Femur (tissue), 1 donor: ENCODE results near the gene ARSG.
A peak's percentile ranks its signal among the peaks of the same experiment; 100 is the strongest.
"Not testable (repeated sequence)": the region's sequence is repeated elsewhere in the genome, so short reads cannot be mapped to it uniquely, and the experiment has no call there.

ENCODE experiments used
- DNase-seq: peaks from one replicate; pipeline ENCODE4 v3.0.0-alpha.2; 2017

The ARSG gene

GRCh38 chr17:68341482-68341881 is 50.2 kb downstream of the ARSG start:
- no peak for DNase-seq

GRCh38 chr17:68343976-68344375 is 52.7 kb downstream of the ARSG start:
- DNase-seq = no peak

GRCh38 chr17:68344701-68345136 is 53.4 kb downstream of the ARSG start:
- DNase-seq = no peak

DNA sequence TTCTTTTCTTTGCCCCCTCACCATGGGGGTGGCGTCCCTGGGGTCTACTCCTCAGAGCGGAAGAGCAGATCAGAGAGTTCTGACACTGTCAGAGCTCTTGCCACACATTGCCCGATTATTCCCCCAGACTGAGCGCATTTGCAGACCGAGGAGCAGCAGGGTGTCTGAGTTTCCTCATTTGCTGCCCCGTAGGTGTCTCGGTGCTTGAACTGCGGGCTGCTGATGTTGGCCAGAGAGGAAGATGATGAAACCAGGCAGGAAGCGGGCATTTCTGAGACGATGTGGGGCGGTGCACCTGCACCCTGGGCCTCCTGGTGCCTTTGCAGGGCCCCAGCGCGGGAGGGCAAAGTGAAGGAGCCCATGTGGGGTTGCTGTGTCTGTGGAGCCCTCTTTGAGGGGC is 55.2 kb downstream of the ARSG start:
- peak; percentile 61 for DNase-seq

DNA sequence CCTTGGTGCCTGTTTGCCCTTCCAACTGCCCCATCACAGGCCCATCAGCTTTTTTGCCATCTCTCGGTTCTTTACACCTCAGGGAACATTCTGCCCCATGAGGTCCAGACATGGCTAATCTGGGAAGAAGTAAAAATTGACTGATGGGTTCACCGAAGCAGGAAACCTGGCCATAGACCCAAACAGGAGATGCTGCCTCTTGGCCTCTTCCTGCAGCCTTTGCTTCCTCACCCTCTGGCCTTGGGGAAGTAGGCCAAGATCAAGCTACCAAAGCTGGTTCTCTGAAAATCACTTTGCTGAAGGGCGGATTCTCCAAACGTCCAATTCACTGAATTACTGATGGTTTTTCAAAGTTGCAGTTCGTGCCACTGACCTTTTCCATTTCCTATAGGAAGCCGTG is 56.1 kb downstream of the ARSG start:
- no peak for DNase-seq

DNA sequence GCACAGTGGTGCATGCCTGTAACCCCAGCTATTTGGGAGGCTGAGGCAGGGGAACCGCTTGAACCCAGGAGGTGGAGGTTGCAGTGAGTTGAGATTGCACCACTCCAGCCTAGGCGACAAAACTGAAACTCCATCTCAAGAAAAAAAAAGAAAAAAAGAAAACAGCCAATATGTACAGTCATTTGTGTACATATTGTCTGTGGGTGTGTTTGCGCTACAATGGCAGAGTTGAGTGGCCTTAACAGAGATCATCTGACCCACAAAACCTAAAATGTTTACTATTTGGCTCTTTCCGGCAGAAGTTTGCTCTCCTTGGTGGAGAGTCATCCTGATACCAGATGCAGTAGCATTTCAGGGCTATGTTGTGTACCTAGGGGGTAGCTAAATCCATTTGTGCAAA is 57.9 kb downstream of the ARSG start:
- DNase-seq = no peak

- DNase-seq = no peak
Measured at GRCh38 chr17:68351395-68351794, 60.1 kb downstream of the ARSG start.

DNA sequence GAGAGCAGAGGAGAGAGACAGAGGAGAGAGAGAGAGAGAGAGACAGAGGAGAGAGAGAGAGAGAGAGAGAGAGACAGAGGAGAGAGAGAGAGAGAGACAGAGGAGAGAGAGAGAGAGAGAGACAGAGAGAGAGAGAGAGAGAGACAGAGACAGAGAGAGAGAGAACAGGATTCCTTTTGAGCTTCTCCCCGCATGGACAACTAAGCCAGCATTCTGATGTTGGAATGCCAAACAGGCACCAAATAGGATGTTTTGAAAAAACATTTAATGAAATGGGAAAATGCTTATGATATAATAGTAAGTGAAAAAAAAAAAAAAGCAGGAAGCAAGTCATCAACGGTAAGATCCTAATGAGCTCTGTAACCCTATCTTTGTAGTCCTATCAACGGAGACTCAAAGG is 60.7 kb downstream of the ARSG start:
- no peak for DNase-seq

- not testable (repeated sequence) for DNase-seq
Measured at GRCh38 chr17:68352671-68353070, 61.4 kb downstream of the ARSG start.

GRCh38 chr17:68353111-68353521 is 61.8 kb downstream of the ARSG start:
- DNase-seq = no peak

DNA sequence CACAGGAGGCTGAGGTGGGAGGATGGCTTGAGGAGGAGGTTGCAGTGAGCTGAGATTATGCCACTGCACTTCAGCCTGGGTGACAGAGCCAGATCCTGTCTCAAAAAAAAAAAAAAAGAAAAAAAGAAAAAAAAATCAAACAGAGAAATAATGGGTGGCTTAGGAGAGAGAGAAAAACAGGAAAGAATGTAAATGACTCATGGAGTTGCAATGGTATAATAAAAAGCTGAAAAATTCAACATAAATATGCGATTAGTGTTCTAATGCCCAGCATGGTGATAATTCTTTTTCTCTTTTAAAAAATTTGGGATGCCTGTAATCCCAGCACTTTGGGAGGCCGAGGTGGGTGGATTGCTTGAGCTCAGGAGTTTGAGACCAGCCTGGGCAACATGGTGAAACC is 63.0 kb downstream of the ARSG start:
- not testable (repeated sequence) for DNase-seq

DNA sequence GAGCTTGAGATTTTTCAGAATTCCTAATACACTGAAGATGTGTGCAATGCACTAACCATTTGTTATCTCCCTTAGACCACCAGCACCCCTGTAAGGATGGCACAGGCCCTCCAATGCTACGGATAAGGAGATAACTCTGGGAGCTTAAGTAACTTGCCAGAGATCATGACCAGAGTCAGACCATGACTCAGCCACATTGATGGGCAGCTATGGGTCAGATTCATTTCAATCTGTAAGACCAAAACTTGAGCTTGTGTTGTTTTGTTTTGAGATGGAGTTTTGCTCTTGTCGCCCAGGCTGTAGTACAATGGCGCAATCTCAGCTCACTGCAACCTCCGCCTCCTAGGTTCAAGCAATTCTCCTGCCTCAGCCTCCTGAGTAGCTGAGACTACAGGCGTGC is 63.8 kb downstream of the ARSG start:
- not testable (repeated sequence) for DNase-seq

DNA sequence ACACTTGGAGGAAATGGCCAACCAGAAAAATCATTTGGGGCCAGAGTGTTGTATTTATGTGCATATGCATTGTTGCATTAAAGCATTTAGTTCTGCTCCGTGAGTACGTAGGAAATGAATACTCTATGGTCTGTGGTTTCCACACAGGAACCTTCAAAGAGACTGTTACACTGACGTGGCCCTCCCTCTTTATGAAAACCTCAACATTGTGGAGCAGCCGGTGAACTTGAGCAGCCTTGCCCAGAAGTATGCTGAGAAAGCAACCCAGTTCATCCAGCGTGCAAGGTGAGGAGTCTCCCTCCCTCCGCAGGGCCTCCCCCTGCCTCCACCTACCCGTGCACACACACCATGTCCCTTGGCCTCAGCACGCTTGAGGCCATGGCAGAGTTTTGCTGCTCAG is 65.2 kb downstream of the ARSG start:
- no peak for DNase-seq

- DNase-seq = no peak
Measured at GRCh38 chr17:68356949-68357455, 65.7 kb downstream of the ARSG start.

DNA sequence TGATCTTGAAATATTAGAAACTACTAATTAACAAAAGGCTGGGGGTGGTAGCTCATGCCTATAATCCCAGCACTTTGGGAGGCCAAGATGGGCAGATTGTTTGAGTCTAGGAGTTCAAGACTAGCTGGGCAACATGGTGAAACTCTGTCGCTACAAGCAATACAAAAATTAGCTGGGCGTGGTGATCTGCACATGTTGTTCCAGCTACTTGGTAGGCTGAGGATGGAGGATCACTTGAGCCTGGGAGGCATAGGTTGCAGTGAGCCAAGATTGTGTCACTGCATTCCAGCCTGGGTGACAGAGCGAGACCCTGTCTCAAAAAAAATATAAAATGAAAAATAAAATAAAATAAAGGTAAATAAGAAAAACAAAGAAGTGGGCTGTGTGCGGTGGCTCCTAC is 66.6 kb downstream of the ARSG start:
- no peak for DNase-seq

- DNase-seq = no peak
Measured at GRCh38 chr17:68359791-68360535, 68.7 kb downstream of the ARSG start.

DNA sequence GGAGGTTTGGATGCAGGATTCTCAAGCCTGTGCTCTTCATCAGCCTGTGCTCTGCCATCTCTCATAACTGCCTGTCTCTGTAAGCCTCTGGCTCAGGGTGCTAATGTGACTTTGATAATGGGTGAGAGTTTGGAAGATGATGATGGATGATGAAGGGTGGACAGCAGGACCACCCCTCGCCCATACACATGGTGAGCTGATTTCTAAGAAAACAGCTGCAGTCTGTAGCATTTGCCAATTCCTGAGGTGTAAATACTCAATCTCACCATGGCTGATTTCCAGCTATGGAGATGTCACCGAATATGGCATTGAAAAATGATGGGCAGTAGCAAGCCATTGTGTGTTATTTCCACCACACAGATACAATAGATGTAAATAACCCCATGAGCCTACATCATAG is 74.2 kb downstream of the ARSG start:
- DNase-seq = no peak

- DNase-seq = no peak
Measured at GRCh38 chr17:68368387-68368786, 77.1 kb downstream of the ARSG start.

DNA sequence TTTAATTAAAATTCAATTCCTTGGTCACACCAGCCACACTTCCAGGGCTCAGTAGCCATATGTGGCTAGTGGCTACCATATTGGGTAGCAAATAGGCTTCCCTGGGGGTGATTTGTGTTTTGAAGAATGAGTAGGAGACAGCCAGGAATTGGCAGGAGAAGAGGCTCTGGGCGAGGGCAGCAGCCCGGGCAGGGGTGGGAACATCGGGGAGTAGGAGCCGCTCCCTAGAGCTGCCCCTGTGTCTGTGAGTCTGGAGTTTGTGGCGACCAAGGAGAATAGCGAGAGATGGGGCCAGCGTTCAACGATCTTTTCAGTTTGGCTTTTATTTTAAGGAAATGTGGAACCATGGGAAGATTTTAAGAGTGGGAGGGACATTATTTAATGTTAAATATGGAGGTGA is 84.3 kb downstream of the ARSG start:
- no peak for DNase-seq

DNA sequence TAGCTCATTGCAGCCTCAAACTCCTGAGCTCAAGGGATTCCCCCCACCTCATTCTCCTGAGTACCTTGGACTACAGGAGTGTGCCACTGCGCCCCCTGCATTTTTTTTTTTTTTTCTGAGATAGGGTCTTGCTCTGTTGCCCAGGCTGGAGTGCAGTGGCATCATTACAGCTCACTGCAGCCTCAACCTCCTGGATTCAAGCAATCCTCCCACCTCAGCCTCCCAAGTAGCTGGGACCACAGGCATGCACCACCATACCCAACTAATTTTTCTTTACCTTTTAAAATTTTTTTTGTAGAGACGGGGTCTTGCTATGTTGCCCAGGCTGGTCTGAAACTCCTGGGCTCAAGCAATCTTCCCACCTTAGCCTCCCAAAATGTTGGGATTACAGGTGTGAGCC is 84.9 kb downstream of the ARSG start:
- not testable (repeated sequence) for DNase-seq

- no peak for DNase-seq
Measured at GRCh38 chr17:68377771-68378267, 86.5 kb downstream of the ARSG start.

GRCh38 chr17:68378268-68379176 is 87.2 kb downstream of the ARSG start:
- DNase-seq = peak; percentile 89

- no peak for DNase-seq
Measured at GRCh38 chr17:68379177-68379510, 87.8 kb downstream of the ARSG start.
